Mesendoderm (in vitro differentiated cells): ENCODE results near the gene CPNE4.

Experiments used
- DNase-seq: peaks from one replicate; pipeline ENCODE4 v3.0.0; 2013
- H2AK5ac ChIP-seq: 2 replicates; pipeline ENCODE4 v1.6.1; 2013; ENCODE audit warnings: low read length, inconsistent platforms
- H2BK120ac ChIP-seq: 2 replicates; pipeline ENCODE4 v1.6.1; 2013; ENCODE audit warnings: low read depth, mild to moderate bottlenecking, low read length, moderate library complexity, mixed read lengths
- H2BK15ac ChIP-seq: replicated peaks from 2 replicates; pipeline ENCODE4 v1.6.1; 2013; ENCODE audit warnings: low read depth, mild to moderate bottlenecking, moderate library complexity
- H2BK5ac ChIP-seq: 2 replicates; pipeline ENCODE4 v1.6.1; 2013; ENCODE audit warnings: low read length, inconsistent platforms
- H3K18ac ChIP-seq: 2 replicates; pipeline ENCODE4 v1.6.1; 2013; ENCODE audit warnings: mild to moderate bottlenecking, low read length, mixed read lengths
- H3K23ac ChIP-seq: one replicate; pipeline ENCODE4 v1.6.1; 2013; ENCODE audit warnings: low read length
- H3K27ac ChIP-seq: 2 replicates; pipeline ENCODE4 v1.5.1; 2013; ENCODE audit warnings: low read depth, mild to moderate bottlenecking, inconsistent platforms, low read length, moderate library complexity
- H3K27me3 ChIP-seq: 2 replicates; pipeline ENCODE4 v1.6.1; 2013; ENCODE audit warnings: low read length, control low read depth, mild to moderate bottlenecking, inconsistent platforms; ENCODE audit not compliant: insufficient read depth, poor library complexity
- H3K36me3 ChIP-seq: 2 replicates; pipeline ENCODE4 v1.6.1; 2013; ENCODE audit warnings: low read length, inconsistent platforms; ENCODE audit not compliant: control insufficient read depth, insufficient read depth
- H3K4ac ChIP-seq: one replicate; pipeline ENCODE4 v1.6.1; 2013; ENCODE audit warnings: low read depth, mild to moderate bottlenecking, low read length, moderate library complexity
- H3K4me1 ChIP-seq: 2 replicates; pipeline ENCODE4 v1.6.1; 2013; ENCODE audit warnings: low read depth, low read length, inconsistent platforms; ENCODE audit not compliant: control insufficient read depth
- H3K4me2 ChIP-seq: 2 replicates; pipeline ENCODE4 v1.6.1; 2013; ENCODE audit warnings: low read length
- H3K4me3 ChIP-seq: 2 replicates; pipeline ENCODE4 v1.5.1; 2013; ENCODE audit warnings: mild to moderate bottlenecking, low read length
- H3K56ac ChIP-seq: one replicate; pipeline ENCODE4 v1.6.1; 2013; ENCODE audit warnings: low read length
- H3K79me1 ChIP-seq: 2 replicates; pipeline ENCODE4 v1.6.1; 2013; ENCODE audit warnings: low read length, inconsistent platforms
- H3K79me2 ChIP-seq: 2 replicates; pipeline ENCODE4 v1.6.1; 2013; ENCODE audit warnings: mild to moderate bottlenecking, low read length; ENCODE audit not compliant: control insufficient read depth, insufficient read depth
- H3K9ac ChIP-seq: 2 replicates; pipeline ENCODE4 v1.6.1; 2013; ENCODE audit warnings: low read length, inconsistent platforms
- H4K5ac ChIP-seq: one replicate; pipeline ENCODE4 v1.6.1; 2013; ENCODE audit warnings: low read length
- H4K8ac ChIP-seq: one replicate; pipeline ENCODE4 v1.6.1; 2013; ENCODE audit warnings: low read depth, mild to moderate bottlenecking, control low read depth, low read length, moderate library complexity
- WGBS: extraction: QIAGEN DNeasy Blood & Tissue Kit; methylation state at CpG from one replicate; pipeline ENCODE4 v1.1.7; 2013; ENCODE audit warnings: low lambda C conversion rate, missing lambda C conversion rate; ENCODE audit not compliant: insufficient coverage; ENCODE audit errors: extremely low coverage; 5-methylcytosine and 5-hydroxymethylcytosine counted together

The CPNE4 gene

GRCh38 chr3:131831608-131832007, 203.2 kb downstream of the CPNE4 start:
- Histone ChIP-seq H3K79me1 (no peaks in the 10 kb centered on the region), H3K27ac (no peak overlapping the region), H3K4me2 (no peak overlapping the region), H3K23ac (no peak overlapping the region), H3K27me3 (no peaks in the 10 kb centered on the region), H4K8ac (no peak overlapping the region), H2BK5ac (no peak overlapping the region), H3K9ac (no peak overlapping the region), H2BK120ac (no peak overlapping the region), H3K4ac (no peak overlapping the region), H2BK15ac (no peak overlapping the region), H3K79me2 (no peaks in the 10 kb centered on the region), H3K56ac (no peak overlapping the region), H2AK5ac (no peak overlapping the region), H3K4me3 (no peak overlapping the region), H4K5ac (no peak overlapping the region), H3K18ac (no peak overlapping the region), H3K4me1 (no peaks in the 10 kb centered on the region), H3K36me3 (no peaks in the 10 kb centered on the region)
- WGBS: no CpG with 5 or more reads among the region's 4 CpGs
- DNase-seq: no peak

- Histone ChIP-seq H2BK5ac (no peak overlapping the region), H2BK120ac (no peak overlapping the region), H3K56ac (no peak overlapping the region), H4K8ac (no peak overlapping the region), H3K18ac (no peak overlapping the region), H2AK5ac (no peak overlapping the region), H2BK15ac (no peak overlapping the region), H3K4me3 (no peak overlapping the region), H3K79me1 (no peaks in the 10 kb centered on the region), H3K4me2 (no peak overlapping the region), H3K79me2 (no peaks in the 10 kb centered on the region), H4K5ac (no peak overlapping the region), H3K27ac (no peak overlapping the region), H3K36me3 (no peaks in the 10 kb centered on the region), H3K4ac (no peak overlapping the region), H3K9ac (no peak overlapping the region), H3K4me1 (peaks cover 1% of the 10 kb centered on the region), H3K23ac (no peak overlapping the region), H3K27me3 (no peaks in the 10 kb centered on the region)
- no CpG with 5 or more reads among the region's 3 CpGs for WGBS
- DNase-seq: no peak
Measured at GRCh38 chr3:131821191-131821762, 213.5 kb downstream of the CPNE4 start.

GRCh38 chr3:131819381-131820055, 215.3 kb downstream of the CPNE4 start:
- WGBS: no CpG with 5 or more reads among the region's 5 CpGs
- no peak overlapping the region for H3K4ac ChIP-seq
- H3K23ac ChIP-seq: no peak overlapping the region

GRCh38 chr3:131812433-131812832, 222.4 kb downstream of the CPNE4 start:
- Histone ChIP-seq H3K9ac (no peak overlapping the region), H3K23ac (no peak overlapping the region), H3K18ac (no peak overlapping the region), H2AK5ac (no peak overlapping the region), H3K79me2 (no peaks in the 10 kb centered on the region), H3K4me1 (no peaks in the 10 kb centered on the region), H3K79me1 (no peaks in the 10 kb centered on the region), H3K27me3 (no peaks in the 10 kb centered on the region), H3K27ac (no peak overlapping the region), H2BK5ac (no peak overlapping the region), H3K4me2 (no peak overlapping the region), H4K5ac (no peak overlapping the region), H3K4ac (no peak overlapping the region), H3K56ac (no peak overlapping the region), H4K8ac (no peak overlapping the region), H3K4me3 (no peak overlapping the region), H2BK120ac (no peak overlapping the region), H2BK15ac (no peak overlapping the region), H3K36me3 (no peaks in the 10 kb centered on the region)
- no peak for DNase-seq
- WGBS: no CpG with 5 or more reads among the region's 1 CpG

More at GRCh38 chr3:131819381-131820055, 215.3 kb downstream of the CPNE4 start:
- no peak overlapping the region for H3K18ac ChIP-seq
- H3K4me2 ChIP-seq: no peak overlapping the region
- H3K36me3 ChIP-seq: no peaks in the 10 kb centered on the region
- no peak overlapping the region for H4K8ac ChIP-seq
- no peaks in the 10 kb centered on the region for H3K79me2 ChIP-seq
- DNase-seq: no peak
- H3K56ac ChIP-seq: no peak overlapping the region
- H3K27me3 ChIP-seq: no peaks in the 10 kb centered on the region
- H3K4me1 ChIP-seq: peaks cover 1% of the 10 kb centered on the region
- H3K4me3 ChIP-seq: no peak overlapping the region
- no peak overlapping the region for H3K9ac ChIP-seq
- no peak overlapping the region for H2AK5ac ChIP-seq
- no peak overlapping the region for H2BK5ac ChIP-seq
- H3K27ac ChIP-seq: no peak overlapping the region
- no peak overlapping the region for H2BK120ac ChIP-seq
- H3K79me1 ChIP-seq: no peaks in the 10 kb centered on the region
- H4K5ac ChIP-seq: no peak overlapping the region
- H2BK15ac ChIP-seq: no peak overlapping the region

GRCh38 chr3:131811481-131811880, 223.3 kb downstream of the CPNE4 start:
- no peak overlapping the region for H2BK120ac ChIP-seq
- H3K4me3 ChIP-seq: no peak overlapping the region
- no CpG with 5 or more reads among the region's 2 CpGs for WGBS
- no peak overlapping the region for H3K4me2 ChIP-seq
- H4K5ac ChIP-seq: no peak overlapping the region
- no peak overlapping the region for H3K27ac ChIP-seq
- no peak overlapping the region for H3K56ac ChIP-seq
- no peak for DNase-seq
- no peak overlapping the region for H3K18ac ChIP-seq
- no peak overlapping the region for H2BK15ac ChIP-seq
- no peaks in the 10 kb centered on the region for H3K4me1 ChIP-seq
- no peak overlapping the region for H3K4ac ChIP-seq
- H2AK5ac ChIP-seq: no peak overlapping the region
- H3K23ac ChIP-seq: no peak overlapping the region
- no peaks in the 10 kb centered on the region for H3K79me1 ChIP-seq
- no peaks in the 10 kb centered on the region for H3K36me3 ChIP-seq
- no peak overlapping the region for H2BK5ac ChIP-seq
- H3K9ac ChIP-seq: no peak overlapping the region
- H3K79me2 ChIP-seq: no peaks in the 10 kb centered on the region
- H3K27me3 ChIP-seq: no peaks in the 10 kb centered on the region
- H4K8ac ChIP-seq: no peak overlapping the region

- H4K5ac ChIP-seq: no peak overlapping the region
- peak; percentile 50 for DNase-seq
- H3K4me3 ChIP-seq: no peak overlapping the region
- H3K18ac ChIP-seq: no peak overlapping the region
- H3K4me1 ChIP-seq: no peaks in the 10 kb centered on the region
- H3K56ac ChIP-seq: no peak overlapping the region
- no peak overlapping the region for H3K27ac ChIP-seq
- H3K27me3 ChIP-seq: no peaks in the 10 kb centered on the region
- no peaks in the 10 kb centered on the region for H3K79me2 ChIP-seq
- no peak overlapping the region for H3K9ac ChIP-seq
- no peak overlapping the region for H3K4me2 ChIP-seq
- H3K36me3 ChIP-seq: no peaks in the 10 kb centered on the region
- no peaks in the 10 kb centered on the region for H3K79me1 ChIP-seq
- no peak overlapping the region for H2BK5ac ChIP-seq
- H3K23ac ChIP-seq: no peak overlapping the region
- H2AK5ac ChIP-seq: no peak overlapping the region
- H2BK120ac ChIP-seq: no peak overlapping the region
- H3K4ac ChIP-seq: no peak overlapping the region
- H2BK15ac ChIP-seq: no peak overlapping the region
- WGBS: 100% methylated on average over 2 of the region's 3 CpGs
- H4K8ac ChIP-seq: no peak overlapping the region
Measured at GRCh38 chr3:131807822-131808221, 227.0 kb downstream of the CPNE4 start.
